Bone marrow (tissue), 2 donors: Measurements from ENCODE around the gene RAB11A.

Source experiments
- DNase-seq, 2 donors: peaks; one replicate each; lab custom pipeline; 2025; lab: John Stamatoyannopoulos, UW

Gene RAB11A

DNA sequence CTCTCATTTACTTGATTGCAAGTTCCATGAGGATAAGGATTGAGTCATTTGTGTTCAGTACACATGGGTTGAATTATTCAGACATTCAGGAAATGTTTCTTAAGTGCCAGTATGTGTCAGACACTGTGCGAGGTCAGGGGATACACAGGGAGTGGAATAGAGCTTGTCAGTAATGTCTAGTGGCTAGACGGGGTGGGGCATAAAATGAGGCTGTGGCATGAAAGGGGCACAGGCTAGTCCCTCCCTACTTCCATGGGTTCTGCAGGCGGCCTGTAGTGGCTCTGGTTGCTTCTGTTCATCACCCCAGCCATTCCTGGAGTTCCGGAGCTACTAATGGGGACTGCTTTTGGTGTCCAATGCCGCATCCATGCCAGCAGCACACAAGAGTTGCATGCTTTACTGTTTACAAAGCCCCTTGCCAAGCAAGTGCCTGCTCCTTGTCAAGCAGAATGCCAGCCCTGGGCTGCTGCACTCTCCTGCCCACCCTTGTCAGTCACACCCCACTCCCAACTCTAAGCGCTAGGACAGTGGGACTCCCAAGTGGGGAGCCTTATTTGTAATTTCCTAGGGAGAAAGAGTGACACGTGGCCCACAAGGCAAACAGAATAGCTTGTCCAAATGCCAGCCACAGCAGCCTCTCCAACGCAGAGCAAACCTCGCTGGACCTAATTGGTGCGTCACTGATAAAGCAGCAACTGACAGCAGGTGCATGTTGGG is 70.8 kb downstream of the RAB11A start:
- no peak for DNase-seq

DNA sequence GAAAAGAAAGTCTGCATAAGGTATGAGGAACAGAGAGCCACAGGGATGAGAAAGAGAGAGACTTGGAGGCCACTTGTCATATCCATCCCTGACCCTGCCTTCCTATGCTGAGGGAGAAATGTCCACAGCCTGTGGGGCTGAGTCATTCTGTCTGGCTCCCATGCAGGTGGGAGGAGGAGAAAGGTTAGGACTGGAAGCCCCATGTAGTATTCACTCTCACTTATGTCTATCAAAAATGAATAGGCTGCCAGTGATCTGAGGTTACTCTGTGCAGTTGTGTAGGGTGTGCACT is 71.3 kb downstream of the RAB11A start:
- DNase-seq = no peak
